ENCODE data around the gene SMAD5. TPM values are rescaled to one million over a fixed set of nuclear protein-coding genes. Genes with fewer than 3 reads are reported as not detected.

SMAD5 gene
- total and polyA plus RNA-seq, 2 experiments from 2014 or later: 37.5 to 56.6 TPM

DNA sequence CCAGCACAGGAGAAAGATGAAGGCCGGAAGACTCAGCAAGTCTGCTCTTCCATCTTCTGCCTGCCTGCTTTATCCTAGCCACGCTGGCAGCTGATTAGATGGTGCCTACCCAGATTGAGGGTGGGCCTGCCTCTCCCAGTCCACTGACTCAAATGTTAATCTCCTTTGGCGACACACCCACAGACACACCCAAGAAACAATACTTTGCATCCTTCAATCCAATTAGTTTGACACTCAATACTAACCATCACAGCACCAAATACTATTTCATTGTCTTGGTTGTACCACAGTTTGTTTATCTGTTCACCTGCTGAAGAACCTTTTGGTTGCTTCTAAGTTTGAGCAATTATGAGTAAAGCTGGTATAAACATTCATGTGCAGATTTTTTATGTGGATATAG is 36.6 kb downstream of the SMAD5 start:
- no peak overlapping the region for H3K27ac ChIP-seq (ENCODE audit: low read depth)
- TF ChIP-seq ZNF114 (CRISPR knock-in tag; IDR thresholded peaks at IDR 0.05) (no peak), EZH2 (IDR thresholded peaks at IDR 0.05; ENCODE audit: low read depth, unreplicated experiment) (no peak), STAT1 (IDR thresholded peaks at IDR 0.05; ENCODE audit: unreplicated experiment) (no peak), JUNB (IDR thresholded peaks at IDR 0.05; ENCODE audit: unreplicated experiment) (no peak), ZNF331 (CRISPR knock-in tag; IDR thresholded peaks at IDR 0.05; ENCODE audit: low read depth) (no peak), ETS1 (IDR thresholded peaks at IDR 0.05) (no peak), CTCF (conservative IDR thresholded peaks at IDR 0.05; ENCODE audit: low read depth in 2 of 2) (no peak), NANOG (IDR thresholded peaks at IDR 0.05; ENCODE audit: borderline replicate concordance) (no peak), REST (IDR thresholded peaks at IDR 0.05; ENCODE audit: unreplicated experiment) (no peak), EZH2phosphoT487 (IDR thresholded peaks at IDR 0.05; ENCODE audit: unreplicated experiment) (no peak), POLR2AphosphoS5 (IDR thresholded peaks at IDR 0.05; ENCODE audit: low read depth) (no peak), CREB1 (CRISPR knock-in tag; IDR thresholded peaks at IDR 0.05; ENCODE audit: low read depth) (no peak), ZNF462 (CRISPR knock-in tag; IDR thresholded peaks at IDR 0.05) (no peak)
- no peak overlapping the region for H3K4me2 ChIP-seq
- H3K36me3 ChIP-seq (ENCODE audit: insufficient read depth): peaks cover 6% of the 10 kb centered on the region
- H3K4me1 ChIP-seq (ENCODE audit: insufficient read depth): no peaks in the 10 kb centered on the region
- H3K4me3 Mint-ChIP-seq: no peak overlapping the region
- H3K4me1 Mint-ChIP-seq: no peaks in the 10 kb centered on the region; the same call in 2 of the 3 replicates
- no peaks in the 10 kb centered on the region for H3K9me2 ChIP-seq (ENCODE audit: insufficient read depth)
- no peak overlapping the region for H3K4me3 ChIP-seq
- H3K79me2 ChIP-seq (replicated peaks; ENCODE audit: insufficient read depth): no peaks in the 10 kb centered on the region
- H4K20me1 ChIP-seq (replicated peaks; ENCODE audit: insufficient read depth): peaks cover 36% of the 10 kb centered on the region; the same call in 1 of the 2 replicates
- H3K36me3 Mint-ChIP-seq (ENCODE audit: low read depth): peaks cover 18% of the 10 kb centered on the region; the same call in 2 of the 3 replicates
- no peaks in the 10 kb centered on the region for H3K9me3 Mint-ChIP-seq
- H2AFZ ChIP-seq: no peak overlapping the region
- no peaks in the 10 kb centered on the region for H3K27me3 ChIP-seq (ENCODE audit: insufficient read depth)
- H3F3A ChIP-seq (replicated peaks; ENCODE audit: low read depth): no peaks in the 10 kb centered on the region
- no peaks in the 10 kb centered on the region for H3K27me3 Mint-ChIP-seq (ENCODE audit: insufficient read depth, low read depth, poor library complexity)
- ATAC-seq (no peak), DNase-seq (ENCODE audit: low spot score) (no peak)
- H3K27ac Mint-ChIP-seq: no peak overlapping the region
